ENCODE results near the gene CAPN1.

The CAPN1 gene

DNA sequence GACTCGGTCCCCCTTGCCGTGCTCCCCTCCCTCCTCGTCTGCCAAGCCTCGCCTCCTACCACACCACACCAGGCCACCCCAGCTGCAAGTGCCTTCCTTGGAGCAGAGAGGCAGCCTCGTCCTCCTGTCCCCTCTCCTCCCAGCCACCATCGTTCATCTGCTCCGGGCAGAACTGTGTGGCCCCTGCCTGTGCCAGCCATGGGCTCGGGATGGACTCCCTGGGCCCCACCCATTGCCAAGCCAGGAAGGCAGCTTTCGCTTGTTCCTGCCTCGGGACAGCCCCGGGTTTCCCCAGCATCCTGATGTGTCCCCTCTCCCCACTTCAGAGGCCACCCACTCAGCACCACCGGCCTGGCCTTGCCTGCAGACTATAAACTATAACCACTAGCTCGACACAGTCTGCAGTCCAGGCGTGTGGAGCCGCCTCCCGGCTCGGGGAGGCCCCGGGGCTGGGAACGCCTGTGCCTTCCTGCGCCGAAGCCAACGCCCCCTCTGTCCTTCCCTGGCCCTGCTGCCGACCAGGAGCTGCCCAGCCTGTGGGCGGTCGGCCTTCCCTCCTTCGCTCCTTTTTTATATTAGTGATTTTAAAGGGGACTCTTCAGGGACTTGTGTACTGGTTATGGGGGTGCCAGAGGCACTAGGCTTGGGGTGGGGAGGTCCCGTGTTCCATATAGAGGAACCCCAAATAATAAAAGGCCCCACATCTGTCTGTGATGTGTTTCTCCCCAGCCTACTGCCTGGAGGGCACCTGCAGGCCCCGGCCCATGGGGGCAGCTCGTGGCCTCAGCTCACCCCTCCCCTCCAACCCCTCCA lies 29.8 kb downstream of the CAPN1 start:
- Histone ChIP-seq H3K36me3 (no peaks in the 10 kb centered on the region), H3K4me1 (no peaks in the 10 kb centered on the region)

DNA sequence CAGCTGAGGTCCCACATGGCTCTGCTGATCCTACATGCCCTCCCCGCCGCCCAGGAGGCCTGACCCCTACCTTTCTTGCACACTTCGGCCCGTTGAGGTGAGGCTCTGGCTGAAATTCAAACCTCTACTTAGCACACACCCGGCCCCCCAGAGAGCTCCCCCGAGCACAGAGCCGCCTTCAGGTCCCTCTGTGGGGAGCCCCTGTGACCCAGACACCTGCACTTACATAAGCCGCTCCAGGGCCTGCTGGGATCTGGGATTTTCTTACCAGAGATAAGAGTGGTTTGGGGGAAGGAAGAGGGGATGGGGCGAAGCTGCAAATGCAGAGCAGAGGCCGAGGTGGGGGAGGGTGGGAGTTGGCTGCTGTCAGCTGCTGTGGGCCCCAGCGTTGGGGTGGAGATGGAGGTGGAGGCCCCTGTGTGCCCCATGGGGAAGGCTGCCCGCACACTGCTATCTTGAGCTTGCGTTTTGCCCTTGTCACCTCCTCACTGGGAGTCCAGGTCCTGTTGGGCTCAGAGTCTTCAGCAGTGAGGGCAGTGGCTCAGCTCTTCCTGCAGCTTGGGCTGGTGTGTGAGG lies 30.6 kb downstream of the CAPN1 start:
- no peaks in the 10 kb centered on the region for H3K4me1 ChIP-seq
- no peaks in the 10 kb centered on the region for H3K36me3 ChIP-seq
- DNase-seq = no peak
- no peaks in the 10 kb centered on the region for H3K9me3 ChIP-seq
- TF ChIP-seq, protein P1, sequence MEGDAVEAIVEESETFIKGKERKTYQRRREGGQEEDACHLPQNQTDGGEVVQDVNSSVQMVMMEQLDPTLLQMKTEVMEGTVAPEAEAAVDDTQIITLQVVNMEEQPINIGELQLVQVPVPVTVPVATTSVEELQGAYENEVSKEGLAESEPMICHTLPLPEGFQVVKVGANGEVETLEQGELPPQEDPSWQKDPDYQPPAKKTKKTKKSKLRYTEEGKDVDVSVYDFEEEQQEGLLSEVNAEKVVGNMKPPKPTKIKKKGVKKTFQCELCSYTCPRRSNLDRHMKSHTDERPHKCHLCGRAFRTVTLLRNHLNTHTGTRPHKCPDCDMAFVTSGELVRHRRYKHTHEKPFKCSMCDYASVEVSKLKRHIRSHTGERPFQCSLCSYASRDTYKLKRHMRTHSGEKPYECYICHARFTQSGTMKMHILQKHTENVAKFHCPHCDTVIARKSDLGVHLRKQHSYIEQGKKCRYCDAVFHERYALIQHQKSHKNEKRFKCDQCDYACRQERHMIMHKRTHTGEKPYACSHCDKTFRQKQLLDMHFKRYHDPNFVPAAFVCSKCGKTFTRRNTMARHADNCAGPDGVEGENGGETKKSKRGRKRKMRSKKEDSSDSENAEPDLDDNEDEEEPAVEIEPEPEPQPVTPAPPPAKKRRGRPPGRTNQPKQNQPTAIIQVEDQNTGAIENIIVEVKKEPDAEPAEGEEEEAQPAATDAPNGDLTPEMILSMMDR (IDR thresholded peaks at IDR 0.05; ENCODE audit: low read depth, low read length) = no peak
- no peaks in the 10 kb centered on the region for H3K27me3 ChIP-seq
- H3K4me3 ChIP-seq (ENCODE audit: low read depth, low read length) = no peak overlapping the region

More for the DNA sequence above, 29.8 kb downstream of the CAPN1 start:
- Histone ChIP-seq H3K9me3 (no peaks in the 10 kb centered on the region), H3K4me3 (ENCODE audit: low read depth, low read length) (no peak overlapping the region), H3K27me3 (no peaks in the 10 kb centered on the region)
- DNase-seq = no peak
- TF ChIP-seq, protein P1 (IDR thresholded peaks at IDR 0.05; ENCODE audit: low read depth, low read length) = no peak

DNA sequence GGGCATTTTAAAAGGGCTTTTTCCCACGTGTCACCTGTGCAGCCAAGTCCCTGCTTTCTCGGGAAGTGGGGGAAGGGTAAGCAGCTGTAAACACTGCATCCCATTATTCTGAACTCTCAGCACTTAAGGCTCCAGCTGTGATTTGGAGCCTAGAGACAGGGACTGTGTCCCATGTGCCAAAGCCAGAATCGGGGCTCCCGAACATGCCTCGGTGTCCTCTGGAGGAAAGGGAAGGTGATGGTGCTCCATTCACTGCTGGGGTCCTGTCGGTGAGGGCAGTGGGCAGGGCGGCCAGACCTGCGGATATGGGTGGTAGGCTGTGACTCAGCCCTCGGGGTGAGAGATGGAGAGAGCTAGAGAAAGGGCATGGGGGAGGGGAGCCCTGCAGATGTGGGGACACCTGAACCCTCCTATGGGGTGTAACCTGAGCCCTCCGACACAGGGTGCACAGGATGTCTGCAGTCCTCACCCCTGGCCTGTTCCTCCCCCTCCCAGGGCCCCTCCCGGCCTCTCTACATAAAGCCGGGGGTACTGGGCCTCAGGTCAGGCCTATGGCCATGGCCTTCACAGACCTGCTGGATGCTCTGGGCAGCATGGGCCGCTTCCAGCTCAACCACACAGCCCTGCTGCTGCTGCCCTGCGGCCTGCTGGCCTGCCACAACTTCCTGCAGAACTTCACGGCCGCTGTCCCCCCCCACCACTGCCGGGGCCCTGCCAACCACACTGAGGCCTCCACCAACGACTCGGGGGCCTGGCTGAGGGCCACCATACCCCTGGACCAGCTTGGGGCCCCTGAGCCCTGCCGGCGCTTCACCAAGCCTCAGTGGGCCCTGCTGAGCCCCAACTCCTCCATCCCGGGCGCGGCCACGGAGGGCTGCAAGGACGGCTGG lies 31.8 kb downstream of the CAPN1 start:
- TF ChIP-seq, protein P1 (IDR thresholded peaks at IDR 0.05; ENCODE audit: low read depth, low read length) = no peak
- H3K4me1 ChIP-seq = no peaks in the 10 kb centered on the region
- H3K27me3 ChIP-seq = no peaks in the 10 kb centered on the region
- H3K9me3 ChIP-seq = no peaks in the 10 kb centered on the region
- no peak for DNase-seq
- no peak overlapping the region for H3K4me3 ChIP-seq (ENCODE audit: low read depth, low read length)
- no peaks in the 10 kb centered on the region for H3K36me3 ChIP-seq

DNA sequence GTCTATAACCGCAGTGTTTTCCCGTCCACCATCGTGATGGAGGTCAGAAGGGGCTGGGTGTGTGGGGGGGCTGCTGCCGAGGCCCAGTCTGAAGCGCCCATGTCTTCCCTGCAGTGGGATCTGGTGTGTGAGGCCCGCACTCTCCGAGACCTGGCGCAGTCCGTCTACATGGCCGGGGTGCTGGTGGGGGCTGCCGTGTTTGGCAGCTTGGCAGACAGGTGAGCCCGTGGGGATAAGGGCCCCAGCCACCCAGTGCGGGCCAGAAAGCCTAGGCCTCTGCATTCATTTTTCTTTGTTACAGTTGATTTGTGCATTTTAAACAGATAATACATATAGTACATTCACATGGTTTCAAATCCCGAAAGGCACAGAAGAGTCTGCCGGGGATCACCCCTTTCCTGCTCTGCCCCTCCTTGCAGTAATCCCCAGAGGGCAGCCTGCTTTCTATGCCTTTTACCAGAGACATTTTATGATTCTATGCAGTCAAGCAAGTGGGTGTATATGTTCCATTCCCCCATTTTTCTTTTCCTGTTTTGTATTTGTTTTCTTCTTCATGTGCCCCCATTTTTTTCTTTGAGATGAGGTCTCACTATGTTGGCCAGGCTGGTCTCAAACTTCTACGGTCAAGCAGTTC lies 32.6 kb downstream of the CAPN1 start:
- no peak for DNase-seq
- Histone ChIP-seq H3K4me1 (no peaks in the 10 kb centered on the region), H3K4me3 (ENCODE audit: low read depth, low read length) (no peak overlapping the region), H3K36me3 (no peaks in the 10 kb centered on the region), H3K27me3 (no peaks in the 10 kb centered on the region), H3K9me3 (no peaks in the 10 kb centered on the region)
- TF ChIP-seq, protein P1 (IDR thresholded peaks at IDR 0.05; ENCODE audit: low read depth, low read length) = no peak

DNA sequence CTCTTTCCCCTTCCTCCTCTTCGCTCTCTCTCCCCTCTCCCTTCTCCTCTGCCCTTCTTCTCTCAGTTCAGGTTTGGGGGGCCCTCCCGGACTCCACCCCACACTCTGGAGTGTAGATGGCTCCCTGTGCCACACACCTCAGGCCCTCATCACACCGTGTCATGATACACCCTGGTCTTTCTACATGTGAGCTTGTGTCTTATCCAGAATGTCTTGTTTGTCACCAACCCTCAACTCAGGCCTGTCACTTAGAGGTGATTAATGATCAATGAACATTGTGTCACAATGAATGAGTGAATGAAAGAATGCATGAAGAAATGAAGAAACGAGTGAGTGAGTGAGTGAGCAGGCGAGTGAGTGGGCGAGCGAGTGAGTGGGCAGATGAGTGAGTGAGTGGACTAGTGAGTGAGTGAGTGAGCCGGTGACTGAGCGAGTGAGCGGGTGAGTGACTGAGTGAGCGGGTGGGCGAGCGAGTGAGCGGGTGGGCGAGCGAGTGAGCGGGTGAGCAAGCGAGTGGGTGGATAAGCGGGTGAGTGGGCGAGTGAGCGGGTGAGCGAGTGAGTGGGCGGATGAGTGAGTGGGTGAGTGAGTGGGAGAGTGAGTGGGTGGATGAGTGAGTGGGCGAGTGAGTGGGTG lies 33.8 kb downstream of the CAPN1 start:
- no peaks in the 10 kb centered on the region for H3K4me1 ChIP-seq
- no peak overlapping the region for H3K4me3 ChIP-seq (ENCODE audit: low read depth, low read length)
- no peaks in the 10 kb centered on the region for H3K27me3 ChIP-seq
- H3K9me3 ChIP-seq = no peaks in the 10 kb centered on the region
- DNase-seq = no peak
- H3K36me3 ChIP-seq = no peaks in the 10 kb centered on the region
- TF ChIP-seq, protein P1 (IDR thresholded peaks at IDR 0.05; ENCODE audit: low read depth, low read length) = no peak
